ENCODE results near the gene OBSL1.

Gene OBSL1

DNA sequence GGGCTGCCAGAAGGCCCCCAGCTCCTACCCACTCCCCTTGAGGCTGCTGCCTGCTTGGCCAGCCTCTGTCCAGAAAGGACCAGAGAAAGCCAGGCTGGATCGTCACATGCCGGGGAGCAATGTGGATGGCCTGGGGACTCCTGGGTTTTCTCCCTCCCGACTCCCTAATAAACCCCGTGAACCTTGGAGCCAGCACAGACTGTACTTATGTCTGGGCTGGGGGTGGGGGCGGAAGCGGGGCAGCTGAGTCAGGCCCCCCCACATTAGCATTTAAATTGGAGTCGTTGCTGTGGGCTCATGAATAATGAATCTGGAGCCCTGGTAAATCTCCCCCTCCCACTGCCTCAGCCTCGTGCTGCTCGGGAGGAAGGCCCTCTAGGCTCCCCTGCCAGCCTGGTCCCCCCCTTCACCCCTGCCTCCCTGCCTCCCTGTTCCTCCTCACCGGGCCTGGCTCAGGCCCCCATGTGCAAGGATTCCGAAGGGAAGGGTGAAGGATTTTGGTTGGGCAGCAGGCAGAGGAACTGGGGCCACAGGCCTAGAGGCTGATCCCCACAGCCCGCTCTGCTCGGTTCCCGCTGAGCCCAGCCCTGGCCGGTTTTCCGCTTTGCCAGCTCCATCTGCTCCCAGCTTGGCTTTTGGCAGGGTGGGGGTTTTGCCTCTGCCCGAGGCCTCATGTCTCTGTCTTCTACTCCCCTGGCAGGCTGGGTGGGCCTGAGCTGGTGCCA, 64.4 kb downstream of the OBSL1 start:
- TF ChIP-seq, protein P1, sequence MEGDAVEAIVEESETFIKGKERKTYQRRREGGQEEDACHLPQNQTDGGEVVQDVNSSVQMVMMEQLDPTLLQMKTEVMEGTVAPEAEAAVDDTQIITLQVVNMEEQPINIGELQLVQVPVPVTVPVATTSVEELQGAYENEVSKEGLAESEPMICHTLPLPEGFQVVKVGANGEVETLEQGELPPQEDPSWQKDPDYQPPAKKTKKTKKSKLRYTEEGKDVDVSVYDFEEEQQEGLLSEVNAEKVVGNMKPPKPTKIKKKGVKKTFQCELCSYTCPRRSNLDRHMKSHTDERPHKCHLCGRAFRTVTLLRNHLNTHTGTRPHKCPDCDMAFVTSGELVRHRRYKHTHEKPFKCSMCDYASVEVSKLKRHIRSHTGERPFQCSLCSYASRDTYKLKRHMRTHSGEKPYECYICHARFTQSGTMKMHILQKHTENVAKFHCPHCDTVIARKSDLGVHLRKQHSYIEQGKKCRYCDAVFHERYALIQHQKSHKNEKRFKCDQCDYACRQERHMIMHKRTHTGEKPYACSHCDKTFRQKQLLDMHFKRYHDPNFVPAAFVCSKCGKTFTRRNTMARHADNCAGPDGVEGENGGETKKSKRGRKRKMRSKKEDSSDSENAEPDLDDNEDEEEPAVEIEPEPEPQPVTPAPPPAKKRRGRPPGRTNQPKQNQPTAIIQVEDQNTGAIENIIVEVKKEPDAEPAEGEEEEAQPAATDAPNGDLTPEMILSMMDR (IDR thresholded peaks at IDR 0.05), result no peak
- DNase-seq (ENCODE audit: low spot score), result no peak
- no peak overlapping the region for H3K4me3 ChIP-seq
- H3K27ac ChIP-seq, result no peak overlapping the region

DNA sequence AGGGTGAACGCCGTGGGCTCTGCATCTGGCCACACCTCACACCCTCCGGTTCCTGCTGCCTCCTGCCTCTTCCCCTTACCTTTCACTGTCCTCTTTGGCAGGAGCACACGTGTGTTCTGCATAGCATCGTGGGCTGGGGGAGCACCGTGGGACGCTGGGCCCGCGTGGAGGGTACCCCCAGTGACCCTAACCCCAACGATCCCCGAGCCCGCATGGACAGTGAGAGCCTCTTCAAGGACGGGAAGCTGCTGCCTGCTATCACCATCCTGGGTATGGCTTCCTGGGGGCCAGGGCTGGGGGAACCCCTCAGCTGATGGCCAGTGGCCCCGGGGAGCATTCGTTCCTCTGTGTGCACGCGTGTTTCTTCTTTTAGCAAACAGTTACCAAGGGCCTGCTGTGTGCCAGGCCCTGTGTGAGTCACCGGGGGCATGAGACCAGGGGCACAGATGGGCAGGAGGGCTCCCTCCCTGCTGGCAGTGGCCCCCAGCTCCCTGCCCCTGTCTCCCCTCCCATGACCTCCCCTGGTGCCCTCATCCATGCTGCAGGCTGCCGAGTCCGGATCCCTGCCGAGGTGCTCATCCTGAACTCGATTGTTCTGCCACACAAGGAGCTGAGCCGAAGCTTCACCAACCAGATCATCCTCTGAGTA, 65.1 kb downstream of the OBSL1 start:
- H3K4me3 ChIP-seq, result no peak overlapping the region
- no peak overlapping the region for H3K27ac ChIP-seq
- TF ChIP-seq, protein P1 (IDR thresholded peaks at IDR 0.05), result no peak
- no peak for DNase-seq (ENCODE audit: low spot score)

DNA sequence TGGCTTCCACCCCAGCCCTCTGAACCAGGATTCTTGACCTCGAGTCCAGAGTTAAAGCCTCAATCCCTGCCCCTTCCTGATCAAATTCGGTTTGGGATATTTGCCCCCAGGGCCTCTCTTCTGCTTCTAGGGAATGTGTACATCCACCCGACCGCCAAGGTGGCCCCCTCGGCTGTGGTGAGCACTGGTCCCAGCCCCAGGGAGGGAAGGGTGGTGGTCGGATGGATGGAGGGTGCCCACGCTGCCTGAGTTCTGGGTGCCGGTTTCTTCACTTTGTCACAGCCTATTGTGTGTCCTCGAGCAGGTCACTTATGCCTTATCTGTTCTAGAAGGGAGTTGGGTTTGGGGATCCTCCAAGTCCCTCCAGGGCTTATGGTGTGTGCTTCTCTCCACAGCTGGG, 65.8 kb downstream of the OBSL1 start:
- TF ChIP-seq, protein P1 (IDR thresholded peaks at IDR 0.05), result no peak
- no peak overlapping the region for H3K4me3 ChIP-seq
- H3K27ac ChIP-seq, result no peak overlapping the region
- DNase-seq (ENCODE audit: low spot score), result no peak

DNA sequence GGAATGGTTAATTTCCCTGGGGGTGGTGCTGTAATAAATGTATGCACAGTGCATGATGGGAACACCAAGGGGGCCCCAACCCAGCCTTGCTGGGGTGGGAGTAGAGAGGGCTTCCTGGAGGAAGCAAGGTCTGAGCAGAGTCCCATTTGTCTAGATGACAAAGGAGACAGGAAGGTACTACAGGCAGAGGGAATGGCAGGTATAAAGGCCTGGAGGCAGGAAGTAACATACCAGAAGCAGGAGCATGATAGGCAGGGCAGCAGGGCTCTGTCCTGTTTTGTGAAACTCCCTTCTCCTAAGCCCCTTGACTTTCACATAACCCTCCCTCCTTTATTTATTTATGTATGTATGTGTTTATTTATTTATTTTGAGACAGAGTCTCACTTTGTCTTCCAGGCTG, 68.7 kb downstream of the OBSL1 start:
- no peak for DNase-seq (ENCODE audit: low spot score)
- H3K4me3 ChIP-seq, result no peak overlapping the region
- TF ChIP-seq, protein P1 (IDR thresholded peaks at IDR 0.05), result no peak

DNA sequence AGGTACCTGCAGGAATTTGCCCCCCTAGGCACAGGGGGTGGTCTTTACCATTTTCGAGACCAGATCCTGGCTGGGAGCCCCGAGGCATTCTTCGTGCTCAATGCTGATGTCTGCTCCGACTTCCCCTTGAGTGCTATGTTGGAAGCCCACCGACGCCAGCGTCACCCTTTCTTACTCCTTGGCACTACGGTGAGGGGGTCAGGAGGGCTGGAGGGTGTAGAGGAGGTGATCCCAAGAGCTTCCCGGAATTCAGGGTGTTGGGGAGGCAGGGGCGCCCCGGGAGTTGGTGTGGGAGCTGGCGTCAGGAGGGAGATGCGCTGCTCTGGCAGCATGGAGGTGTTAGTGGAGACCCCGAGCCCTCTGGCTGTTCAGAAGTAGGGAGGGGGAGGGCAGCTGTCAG, 69.5 kb downstream of the OBSL1 start:
- TF ChIP-seq, protein P1 (IDR thresholded peaks at IDR 0.05), result no peak
- no peak overlapping the region for H3K27ac ChIP-seq
- no peak for DNase-seq (ENCODE audit: low spot score)
- H3K4me3 ChIP-seq, result no peak overlapping the region

More for the DNA sequence above, 68.7 kb downstream of the OBSL1 start:
- H3K27ac ChIP-seq, result no peak overlapping the region
